NCI-H128 (cell line): ENCODE results near the gene APCDD1L.
"Not testable (repeated sequence)": the region's sequence is repeated elsewhere in the genome, so short reads cannot be mapped to it uniquely, and the experiment has no call there.

Experiments used
- DNase-seq: peaks from one replicate; lab custom pipeline; 2025; ENCODE audit not compliant: unreplicated experiment; lab: John Stamatoyannopoulos, UW

Gene APCDD1L

GRCh38 chr20:58545565-58546415 lies 30.6 kb upstream of the APCDD1L start:
- no peak for DNase-seq

- DNase-seq = no peak
These were observed 29.7 kb upstream of the APCDD1L start for GRCh38 chr20:58544891-58545290.

DNA sequence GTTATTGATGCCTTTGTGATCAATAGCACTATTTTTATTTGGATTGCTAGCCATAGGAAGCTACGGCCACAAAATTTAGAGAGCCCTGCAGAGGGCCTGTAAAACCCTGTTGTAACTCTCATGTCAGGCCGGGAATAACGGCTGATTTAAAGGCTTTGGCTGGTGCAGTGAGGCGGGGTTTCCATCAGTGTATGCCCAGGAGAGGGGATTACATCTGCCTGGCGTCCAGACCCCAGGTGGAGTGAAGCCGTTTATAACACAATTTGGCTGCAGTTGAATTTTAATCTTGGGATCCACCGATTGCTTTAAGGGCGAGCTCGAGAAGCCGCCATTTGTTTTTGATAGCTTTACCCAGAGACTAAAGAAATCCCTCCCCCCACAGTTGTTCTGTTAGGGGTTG lies 29.1 kb upstream of the APCDD1L start:
- DNase-seq = no peak

- no peak for DNase-seq
These were observed 28.1 kb upstream of the APCDD1L start for GRCh38 chr20:58543274-58543673.

GRCh38 chr20:58542411-58543095 lies 27.4 kb upstream of the APCDD1L start:
- DNase-seq = no peak

GRCh38 chr20:58542034-58542410 lies 26.8 kb upstream of the APCDD1L start:
- not testable (repeated sequence) for DNase-seq

- no peak for DNase-seq
These were observed 23.6 kb upstream of the APCDD1L start for GRCh38 chr20:58538752-58539151.

DNA sequence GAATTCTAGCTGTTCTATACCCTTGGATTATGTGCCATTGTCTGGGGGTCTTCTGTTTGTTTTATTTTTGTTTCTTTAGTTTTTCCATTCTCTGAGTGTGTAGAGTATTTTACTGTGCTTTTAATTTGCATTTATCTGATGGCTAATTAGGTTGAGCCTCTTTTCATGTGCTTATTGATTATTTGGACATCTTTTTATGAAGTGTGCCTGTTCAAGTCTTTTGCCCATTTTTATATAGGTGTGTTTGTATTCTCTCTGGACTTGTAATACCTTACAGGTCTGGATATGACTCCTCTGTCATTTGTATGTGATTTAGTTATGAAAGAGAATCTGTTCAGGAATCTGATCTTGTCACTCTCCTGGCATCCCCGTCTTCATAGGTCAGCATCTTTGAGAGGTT lies 22.6 kb upstream of the APCDD1L start:
- DNase-seq = no peak

DNA sequence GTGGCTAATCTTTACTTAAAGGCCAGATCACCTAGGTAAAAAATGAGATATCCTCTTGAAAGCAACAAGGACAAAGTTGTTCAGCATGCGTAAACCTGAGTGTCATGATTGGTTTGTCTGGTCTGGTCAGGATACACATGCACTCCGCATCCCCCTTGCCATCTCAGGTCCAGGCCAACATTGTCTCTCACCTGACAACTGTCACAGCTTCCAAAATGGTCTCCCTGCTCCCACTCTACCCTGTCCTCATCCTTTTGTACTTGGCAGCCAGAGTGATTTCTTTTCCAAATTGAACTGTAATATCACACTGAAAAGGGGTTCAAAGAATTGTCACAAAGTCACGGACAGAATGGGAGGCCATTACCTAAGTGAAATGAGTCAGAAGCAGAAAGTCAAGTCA lies 21.1 kb upstream of the APCDD1L start:
- DNase-seq = no peak

DNA sequence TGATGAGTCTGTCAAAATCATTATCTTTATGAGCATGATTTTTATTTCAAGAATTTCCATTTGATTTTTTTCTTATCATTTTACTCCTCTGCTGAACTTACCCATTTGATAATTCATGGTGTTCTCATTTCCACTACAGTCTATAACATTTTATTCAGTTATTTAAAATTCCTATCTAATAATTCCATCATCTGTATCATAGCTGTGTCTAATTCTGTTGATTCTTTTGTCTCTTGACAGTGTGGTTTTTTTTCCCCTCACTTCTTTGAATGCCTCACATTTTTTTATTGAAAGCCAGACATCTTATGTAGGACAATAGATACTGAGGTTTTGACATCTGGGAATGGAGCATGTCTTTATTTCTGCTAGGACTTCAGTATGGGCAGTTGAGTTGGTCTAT lies 16.5 kb upstream of the APCDD1L start:
- DNase-seq = no peak

DNA sequence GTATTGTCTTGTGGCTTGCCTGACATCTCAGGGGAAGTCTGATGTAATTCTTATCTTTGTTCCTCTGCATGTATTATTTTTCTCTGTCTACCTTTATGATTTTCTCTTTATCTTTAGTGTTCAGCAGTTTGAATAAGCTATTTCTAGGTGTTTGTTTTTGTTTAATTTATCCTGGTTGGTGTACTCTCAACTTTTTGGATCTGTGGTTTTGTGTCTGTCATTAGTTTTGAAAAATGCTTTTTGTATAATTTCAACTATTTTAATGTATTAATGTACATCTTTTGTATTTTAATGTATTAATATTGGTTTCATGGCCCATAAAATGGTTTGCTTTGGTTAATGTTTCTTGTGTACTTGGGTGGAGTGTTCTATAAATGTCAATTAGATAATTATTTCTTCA lies 15.9 kb upstream of the APCDD1L start:
- no peak for DNase-seq

DNA sequence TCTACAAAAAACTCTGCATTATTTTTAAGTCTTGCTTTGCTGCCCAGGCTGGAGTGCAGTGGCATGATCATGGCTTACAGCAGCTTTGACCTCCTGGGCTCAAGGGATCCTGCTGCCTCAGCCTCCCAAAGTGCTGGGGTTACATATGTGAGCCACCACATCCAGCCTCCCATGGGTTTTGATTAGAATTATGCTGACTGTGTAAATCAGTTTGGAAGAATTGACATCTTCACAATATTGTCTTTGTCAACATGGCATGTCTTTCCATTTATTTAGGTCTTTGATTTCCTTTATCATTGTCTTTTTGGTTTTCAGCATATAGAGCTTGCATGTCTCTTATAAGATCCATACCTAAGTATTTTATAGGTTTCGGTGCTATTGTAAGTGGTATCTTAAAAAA lies 13.2 kb upstream of the APCDD1L start:
- DNase-seq = no peak

- no peak for DNase-seq
These were observed 11.2 kb upstream of the APCDD1L start for GRCh38 chr20:58526411-58526810.

DNA sequence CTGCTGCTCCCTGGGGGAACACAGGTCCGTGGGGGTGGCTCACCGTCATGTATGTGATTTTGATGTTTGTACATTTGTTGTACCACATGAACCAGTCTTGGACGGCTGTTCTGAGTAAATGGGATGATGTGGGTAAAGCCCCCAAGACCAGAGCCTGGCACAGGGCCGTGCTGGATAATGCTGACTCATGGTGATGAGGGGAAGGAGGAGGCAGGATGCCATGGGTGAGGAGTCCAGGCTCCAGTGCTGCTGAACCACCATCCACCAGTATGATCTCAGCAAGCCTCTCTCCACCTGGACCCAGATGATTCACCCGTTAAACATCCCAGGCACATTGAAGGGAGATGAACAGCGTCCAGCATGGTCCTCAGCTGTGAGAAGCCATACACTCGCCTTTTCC lies 9.6 kb upstream of the APCDD1L start:
- no peak for DNase-seq

- DNase-seq = no peak
These were observed 8.7 kb upstream of the APCDD1L start for GRCh38 chr20:58523971-58524315.

DNA sequence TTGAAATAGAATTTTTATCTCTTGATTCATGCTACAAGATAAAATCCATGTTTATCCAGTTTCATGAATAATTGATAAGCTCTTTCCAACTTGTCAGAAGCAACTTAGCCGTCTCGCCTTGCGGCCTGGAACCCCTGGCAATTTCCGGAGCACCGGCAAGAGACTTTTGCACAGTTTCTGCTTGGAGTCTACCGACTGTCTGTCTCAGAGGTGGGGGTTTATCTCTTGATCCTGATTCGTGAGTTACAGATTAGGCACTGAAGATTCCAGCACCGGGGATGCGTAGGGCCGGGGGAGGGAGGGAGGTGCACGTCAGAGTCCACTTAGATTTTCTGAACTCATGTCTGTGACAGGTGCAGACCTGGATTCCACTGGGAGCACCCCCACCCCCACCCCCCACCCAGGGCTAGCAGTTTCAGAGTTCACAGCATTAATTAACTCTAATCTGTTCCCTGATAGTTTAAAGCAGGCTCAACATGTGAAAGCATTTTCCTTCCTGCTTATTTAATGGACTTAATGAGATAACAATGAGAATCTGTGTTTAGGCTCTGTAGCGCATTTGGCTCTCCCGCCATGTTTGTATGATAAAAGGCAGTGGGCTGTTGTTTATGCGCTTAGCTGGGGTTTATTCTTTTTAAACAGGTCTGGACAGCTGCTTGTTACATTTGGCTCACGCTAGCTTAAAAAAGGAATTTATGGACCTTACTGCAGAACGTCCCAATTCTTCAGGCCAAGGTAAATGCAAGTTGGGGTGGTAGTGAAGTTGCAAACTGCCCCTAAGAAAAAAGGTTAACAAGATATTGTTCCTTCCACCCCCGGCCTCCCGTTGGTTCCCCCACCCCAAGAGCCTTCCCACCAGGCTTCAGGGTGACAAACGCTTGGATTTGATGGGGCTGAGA lies 8.1 kb upstream of the APCDD1L start:
- DNase-seq = no peak

GRCh38 chr20:58522666-58523065 lies 7.5 kb upstream of the APCDD1L start:
- DNase-seq = no peak

GRCh38 chr20:58521763-58522162 lies 6.6 kb upstream of the APCDD1L start:
- no peak for DNase-seq

DNA sequence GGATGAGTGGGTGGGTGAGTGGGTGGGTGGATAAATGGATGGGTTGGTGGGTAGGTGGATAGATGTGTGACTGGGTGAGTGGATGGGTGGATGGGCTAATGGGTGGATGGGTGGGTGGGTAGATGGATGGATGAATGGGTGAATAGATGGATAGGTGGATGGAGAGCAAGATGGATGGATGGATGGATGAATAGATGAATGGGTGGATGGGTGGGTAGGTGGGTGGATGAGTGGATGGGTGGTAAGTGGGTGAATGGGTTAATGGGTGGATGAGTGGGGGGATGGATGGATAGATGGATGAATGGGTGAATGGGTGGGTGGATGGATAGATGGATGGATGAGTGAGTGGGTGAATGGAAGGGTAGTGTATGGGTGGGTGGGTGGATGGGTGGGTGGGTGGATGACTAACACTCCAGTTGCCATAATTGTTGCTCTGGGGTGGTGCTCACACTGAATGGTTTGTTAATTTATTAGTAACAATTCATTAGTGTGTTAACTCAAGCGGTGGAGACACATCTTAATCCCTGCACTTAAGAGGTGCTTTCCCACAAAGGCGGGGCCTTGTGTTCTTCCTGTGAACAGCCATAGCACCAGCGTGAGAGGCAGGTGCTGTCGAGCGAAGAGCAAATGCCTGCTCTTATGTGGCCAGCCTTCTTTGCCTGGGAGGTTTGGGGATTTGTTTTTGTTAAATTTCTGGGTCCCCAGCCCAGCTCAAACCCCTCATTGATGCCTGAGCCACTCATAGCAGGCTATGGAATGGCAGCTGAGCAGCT lies 4.9 kb upstream of the APCDD1L start:
- no peak for DNase-seq

DNA sequence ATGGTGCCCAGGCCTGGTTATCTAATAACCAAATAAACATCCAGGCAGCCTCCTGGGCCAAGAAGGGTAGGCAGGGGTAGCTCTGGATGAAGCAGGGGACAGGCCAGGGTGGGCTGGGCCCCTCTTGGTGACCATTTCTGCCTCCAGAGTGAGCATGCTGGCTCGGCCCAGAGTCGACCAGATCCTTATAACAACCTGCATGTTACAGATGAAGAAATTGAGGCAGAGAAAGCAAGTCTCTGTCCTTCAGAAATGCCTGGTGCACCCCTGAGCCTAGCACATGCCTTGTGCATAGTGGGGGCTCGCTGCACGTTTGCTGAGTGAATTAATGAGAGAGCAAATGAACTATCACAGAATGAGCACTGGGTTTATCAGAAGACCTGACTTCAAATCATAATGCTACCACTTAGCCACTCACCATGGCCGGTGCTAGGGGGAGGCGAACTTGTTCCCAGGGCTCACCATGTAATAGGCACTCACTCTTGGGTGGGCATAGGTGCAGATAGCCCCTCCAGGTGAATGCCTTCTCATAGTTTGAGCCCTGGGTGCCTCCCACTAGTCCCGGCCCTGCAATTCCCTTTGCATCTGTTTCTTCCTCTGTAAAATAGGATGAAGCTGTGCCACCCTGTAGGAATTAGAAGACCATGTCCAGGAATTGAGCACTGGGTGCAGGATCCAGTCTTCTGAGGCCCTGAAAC lies 3.8 kb upstream of the APCDD1L start:
- DNase-seq = no peak
